ENCODE measurements around the gene ANKDD1A.

Gene ANKDD1A

DNA sequence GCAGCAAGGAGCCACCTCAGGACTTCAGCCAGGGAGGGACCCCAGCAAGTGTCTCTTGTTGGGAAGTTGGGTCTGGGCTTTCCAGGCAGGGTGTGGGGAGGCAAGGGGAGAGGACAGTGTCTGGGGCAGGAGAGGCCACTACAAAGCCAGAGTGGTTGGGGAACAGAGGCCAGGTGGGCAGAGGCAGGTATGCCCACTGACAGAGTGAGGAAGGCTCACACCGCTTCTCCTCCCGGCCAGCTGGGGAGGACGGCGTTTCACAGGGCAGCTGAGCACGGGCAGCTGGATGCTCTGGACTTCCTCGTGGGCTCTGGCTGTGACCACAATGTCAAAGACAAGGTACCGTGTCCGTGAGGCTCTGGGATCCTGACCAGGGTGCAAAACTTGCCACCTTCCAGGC, 15.0 kb downstream of the ANKDD1A start:
- no peak for DNase-seq

DNA sequence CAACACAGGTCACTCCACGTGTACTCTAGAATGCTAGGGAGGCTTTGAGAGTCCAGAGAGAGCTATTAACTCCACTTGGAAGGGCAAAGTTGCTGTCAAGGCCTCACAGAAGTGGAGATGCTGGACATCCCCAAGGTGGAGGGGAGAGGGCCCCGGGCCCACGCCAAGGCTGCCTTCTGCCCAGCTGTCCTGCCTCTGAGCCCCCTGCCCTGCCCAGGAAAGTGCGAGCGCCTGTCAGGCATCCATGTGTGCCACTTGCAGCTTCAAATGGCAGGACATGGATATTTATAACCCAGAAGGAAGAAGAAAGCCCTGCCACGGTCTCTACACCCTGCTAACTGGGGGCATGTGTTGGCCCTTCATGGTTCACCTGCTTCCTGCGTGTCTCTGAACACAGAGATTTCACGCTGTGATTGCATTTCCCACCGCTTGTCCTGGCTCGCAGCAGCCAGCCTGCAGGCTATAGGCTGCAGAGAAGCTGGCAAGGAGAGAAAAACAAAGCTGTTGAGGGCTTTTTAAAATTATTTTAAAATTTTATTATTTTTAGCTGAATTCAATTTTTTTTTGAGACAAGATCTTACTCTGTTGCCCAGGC, 17.0 kb downstream of the ANKDD1A start:
- no peak for DNase-seq

DNA sequence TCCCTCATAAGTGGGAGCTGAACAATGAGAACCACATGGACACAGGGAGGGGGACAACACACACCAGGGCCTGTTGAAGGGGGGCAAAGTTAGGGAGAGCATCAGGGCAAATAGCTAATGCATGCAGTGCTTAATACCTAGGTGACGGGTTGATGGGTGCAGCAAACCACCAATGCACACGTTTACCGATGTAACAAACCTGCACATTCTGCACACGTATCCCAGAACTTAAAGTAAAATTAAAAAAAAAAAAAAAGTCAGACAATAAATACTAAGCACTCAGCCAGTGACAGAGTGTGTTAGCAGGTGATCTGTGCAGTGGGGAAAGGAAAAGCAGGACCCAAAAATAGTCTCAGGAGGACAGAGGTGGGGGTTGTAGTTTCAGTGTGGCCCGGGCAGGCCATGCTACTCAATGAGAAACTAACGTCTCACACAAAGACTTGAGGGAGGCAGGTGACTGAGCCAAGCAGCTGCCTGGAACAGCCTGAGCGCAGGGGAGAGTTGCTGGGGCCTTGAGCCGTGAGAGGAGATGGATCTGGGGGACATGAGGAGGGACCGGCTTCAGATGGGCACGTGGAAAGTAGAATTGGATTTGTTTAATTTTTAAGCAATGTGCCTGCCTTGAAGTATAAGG, 18.4 kb downstream of the ANKDD1A start:
- no peak for DNase-seq

DNA sequence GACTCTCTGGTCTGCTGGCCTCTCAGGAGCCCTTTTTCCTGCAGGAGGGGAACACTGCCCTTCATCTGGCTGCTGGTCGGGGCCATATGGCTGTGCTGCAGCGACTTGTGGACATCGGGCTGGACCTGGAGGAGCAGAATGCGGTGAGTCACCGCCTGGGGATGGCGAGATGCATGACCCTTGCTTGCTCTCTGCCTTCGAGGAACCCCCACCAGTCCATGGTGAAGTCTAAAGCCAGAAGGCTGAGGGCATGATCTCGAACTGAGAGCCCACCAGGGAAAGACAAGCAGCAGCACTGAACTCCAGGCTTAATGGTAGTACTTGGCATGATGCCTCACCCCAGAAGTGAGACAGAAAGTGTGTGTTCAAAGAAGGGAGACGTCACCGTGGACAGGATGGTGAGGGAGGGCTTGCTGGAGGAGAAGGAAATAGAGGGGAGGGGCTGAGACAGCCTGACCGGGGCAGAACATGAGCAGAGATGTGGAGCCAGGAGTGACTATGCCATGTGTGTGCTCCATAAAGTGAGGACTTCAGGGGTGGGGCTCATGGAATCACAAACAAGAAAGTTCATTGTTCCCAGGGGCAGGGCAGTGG, 19.2 kb downstream of the ANKDD1A start:
- DNase-seq: no peak

DNA sequence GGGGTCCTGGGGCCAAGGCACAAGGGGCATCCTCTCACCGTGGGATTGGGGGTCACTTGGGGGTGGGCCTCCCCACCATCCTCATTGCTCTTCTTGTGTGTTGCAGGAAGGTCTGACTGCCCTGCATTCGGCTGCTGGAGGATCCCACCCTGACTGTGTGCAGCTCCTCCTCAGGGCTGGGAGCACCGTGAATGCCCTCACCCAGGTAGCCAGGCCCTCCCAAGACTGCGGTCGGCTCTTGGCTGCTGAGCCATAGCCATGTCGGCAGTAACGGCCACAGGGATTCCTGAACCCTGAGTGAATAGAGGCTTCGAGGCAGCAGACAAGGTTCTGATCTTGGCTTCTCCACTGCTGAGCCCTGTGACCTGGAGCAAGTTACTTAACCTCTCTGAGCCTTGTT, 19.7 kb downstream of the ANKDD1A start:
- no peak for DNase-seq

DNA sequence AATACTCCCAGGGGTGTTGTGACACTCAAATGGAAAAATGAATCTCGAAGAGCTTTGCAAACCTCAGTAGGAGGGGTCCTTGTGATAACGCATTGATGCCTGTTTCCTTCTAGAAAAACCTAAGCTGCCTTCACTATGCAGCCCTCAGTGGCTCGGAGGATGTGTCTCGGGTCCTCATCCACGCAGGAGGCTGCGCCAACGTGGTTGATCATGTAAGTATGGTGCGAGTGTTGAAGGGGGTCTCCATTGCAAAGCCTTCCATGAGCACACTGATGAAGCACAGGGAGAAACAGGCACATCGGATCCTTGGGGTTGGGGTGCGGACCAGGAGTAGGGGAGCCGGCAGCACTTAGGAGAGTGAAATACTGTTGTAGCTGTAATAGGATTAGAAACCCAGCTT, 22.3 kb downstream of the ANKDD1A start:
- DNase-seq: no peak

DNA sequence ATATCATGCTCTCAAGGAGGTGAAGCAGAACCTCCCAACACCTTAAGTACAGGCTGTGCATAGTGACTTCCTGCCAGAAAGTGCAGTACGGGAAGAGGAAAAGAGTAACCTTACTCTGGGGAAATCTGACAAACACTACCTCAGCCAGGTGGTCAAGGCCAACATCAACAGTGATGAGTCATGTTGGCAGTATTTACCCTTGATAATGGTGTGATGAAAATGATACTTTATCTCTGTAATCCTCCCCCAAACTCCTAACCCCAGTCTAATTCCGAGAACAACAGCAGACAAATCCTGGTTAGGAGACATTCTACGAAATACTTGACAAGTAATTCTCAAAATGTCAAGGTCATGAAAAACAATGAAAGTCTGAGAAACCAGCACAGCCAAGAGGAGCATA, 26.5 kb downstream of the ANKDD1A start:
- no peak for DNase-seq

DNA sequence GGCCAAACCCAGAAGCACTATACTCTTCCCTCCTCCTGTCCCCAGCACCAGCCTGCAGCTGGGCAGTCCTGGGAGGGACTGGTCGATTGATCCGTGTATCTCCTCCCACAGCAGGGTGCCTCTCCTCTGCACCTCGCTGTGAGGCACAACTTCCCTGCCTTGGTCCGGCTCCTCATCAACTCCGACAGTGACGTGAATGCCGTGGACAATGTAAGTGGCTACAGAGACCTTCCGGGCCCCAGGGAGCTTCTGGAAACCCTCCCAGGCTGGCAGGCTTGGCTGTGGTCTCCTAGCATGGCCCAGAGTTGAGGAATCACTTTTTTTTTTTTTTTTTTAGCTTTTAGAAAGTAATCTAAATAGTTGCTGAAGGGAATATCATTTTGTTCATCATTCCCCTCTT, 30.7 kb downstream of the ANKDD1A start:
- DNase-seq: no peak

DNA sequence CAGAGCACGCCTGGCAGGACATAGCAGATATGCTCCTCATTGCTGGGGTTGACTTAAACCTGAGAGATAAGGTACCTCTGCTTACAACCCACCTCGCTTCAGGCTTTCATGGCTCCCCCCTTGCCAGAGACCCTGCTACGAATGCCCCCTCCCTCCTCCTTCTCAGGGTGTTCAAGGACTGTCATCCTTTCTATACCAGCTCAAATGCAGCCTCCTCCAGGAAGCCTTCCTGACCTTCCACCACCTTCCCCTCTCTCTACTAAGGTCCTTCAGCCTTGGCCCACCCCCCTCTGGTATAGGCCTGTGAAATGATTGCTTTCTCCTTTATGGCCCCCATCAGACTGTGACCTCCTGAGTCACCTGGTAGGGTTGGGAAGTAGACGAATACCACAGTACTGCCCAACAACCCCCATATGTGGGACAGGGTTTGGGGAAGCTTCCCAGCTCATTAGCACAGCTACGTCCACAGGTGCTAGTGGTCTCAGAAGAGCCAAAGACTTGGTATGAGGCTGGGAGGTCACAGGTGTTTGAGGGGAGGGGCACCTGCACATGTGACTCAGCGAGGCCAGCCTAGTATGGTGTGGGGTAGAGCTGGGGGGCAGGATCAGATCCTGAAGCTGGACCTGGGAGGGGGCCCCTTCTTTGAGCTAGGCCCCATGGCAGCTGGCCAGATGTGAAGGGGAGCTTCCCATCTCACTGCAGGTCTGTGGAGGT, 32.0 kb downstream of the ANKDD1A start:
- DNase-seq: no peak

DNA sequence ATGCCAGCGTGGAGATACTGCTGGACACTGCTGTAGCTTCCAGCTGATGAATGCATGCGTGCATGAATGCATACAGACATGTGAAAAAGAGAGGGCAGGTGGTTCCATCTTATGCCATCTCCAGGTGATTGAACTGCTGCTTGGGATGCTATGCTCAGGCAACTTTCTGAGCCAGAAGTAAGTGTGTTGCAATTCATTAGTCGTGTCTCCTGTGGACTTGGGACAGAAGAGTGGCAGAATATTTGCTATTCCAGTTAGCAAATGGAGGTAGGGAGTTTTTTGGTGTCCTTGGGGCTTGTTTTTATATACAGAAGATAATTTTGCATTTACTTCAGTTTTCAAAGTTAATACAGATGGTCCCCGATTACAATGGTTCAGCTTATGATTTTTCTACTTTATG, 33.3 kb downstream of the ANKDD1A start:
- no peak for DNase-seq

DNA sequence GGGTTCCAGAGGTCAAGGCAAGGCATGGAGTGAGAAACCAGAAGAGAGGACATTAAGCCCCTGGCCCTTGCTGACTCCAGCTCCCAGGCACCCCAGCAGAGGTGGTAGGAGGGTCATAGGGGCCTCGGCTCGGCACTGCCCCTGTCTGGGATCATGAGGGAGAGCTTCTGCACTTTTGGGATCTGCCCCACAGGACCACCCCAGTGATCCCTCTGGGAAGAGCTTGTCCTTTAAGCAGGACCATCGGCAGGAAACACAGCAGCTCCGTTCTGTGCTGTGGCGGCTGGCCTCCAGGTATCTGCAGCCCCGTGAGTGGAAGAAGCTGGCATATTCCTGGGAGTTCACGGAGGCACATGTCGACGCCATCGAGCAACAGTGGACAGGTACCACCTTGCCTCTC, 35.5 kb downstream of the ANKDD1A start:
- DNase-seq: no peak

DNA sequence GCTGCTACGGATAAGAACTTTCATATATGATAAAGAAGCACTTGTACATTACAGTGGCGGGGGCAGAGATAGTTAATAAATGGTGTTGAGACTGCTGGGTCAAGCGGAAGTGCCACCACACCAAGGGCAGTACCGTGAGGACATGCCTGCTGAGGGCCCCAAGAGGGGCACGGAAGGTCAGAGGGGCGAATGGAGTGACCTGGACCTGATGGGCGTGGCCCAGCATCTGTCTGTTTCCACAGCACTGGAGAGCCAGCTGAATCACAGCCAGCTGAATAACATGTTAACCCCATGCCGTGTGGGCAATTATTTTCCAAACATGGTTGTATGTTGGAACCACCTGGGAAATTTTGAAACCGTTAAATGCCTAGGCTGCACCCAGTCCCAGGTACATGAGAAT, 37.2 kb downstream of the ANKDD1A start:
- no peak for DNase-seq

DNA sequence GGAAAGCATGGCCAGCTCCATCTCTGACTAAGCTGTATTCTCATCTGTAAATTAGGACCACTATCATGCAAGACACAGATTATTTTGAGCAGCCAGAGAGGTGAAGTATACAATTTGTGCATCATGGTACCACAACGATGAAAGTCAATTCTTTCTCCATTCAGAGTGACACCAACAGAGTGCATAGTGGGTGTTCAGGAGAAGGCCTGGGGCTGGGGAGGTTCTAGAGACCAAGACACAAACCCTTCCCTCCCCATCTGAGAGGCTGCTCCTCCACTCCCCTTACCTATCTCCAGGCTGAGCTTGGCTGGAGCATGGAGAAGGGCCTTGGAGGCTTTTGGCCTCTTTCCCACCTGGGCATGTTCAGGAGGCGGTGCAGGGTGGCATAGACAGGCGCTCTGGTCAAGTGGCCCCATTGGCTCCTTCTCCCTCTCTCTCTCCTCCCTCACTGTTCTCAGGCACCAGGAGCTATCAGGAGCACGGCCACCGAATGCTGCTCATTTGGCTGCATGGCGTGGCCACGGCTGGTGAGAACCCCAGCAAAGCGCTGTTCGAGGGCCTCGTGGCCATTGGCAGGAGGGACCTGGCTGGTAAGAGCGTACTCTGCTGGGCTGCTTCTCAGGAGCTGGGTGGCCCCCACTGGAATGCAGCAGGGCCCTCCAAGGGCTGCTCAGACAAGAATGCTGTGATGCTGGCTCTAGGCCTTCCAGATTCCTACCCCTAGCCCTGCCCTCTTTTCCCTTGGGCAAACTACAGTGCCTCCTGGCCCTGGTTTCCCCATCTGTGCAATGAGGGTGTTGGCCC, 37.9 kb downstream of the ANKDD1A start:
- DNase-seq: no peak

DNA sequence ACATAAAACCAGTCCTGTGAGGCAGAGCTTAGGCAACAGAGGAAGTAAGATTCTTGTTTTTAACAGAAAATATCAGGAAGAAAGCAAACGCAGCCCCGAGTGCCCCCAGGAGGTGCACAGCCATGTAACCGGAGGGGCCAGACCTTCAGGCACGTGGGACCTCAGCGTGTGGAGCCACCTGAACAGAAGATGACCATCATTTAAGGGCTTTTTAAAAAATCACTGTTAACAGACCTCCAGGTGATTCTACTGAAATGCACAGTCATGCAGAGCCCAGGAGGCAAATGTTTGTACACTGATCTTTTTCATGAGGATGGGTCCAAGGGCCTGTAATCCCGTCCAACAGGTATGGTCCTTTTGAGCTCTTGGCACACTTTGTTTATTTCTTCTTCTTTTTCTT, 39.2 kb downstream of the ANKDD1A start:
- DNase-seq: no peak

DNA sequence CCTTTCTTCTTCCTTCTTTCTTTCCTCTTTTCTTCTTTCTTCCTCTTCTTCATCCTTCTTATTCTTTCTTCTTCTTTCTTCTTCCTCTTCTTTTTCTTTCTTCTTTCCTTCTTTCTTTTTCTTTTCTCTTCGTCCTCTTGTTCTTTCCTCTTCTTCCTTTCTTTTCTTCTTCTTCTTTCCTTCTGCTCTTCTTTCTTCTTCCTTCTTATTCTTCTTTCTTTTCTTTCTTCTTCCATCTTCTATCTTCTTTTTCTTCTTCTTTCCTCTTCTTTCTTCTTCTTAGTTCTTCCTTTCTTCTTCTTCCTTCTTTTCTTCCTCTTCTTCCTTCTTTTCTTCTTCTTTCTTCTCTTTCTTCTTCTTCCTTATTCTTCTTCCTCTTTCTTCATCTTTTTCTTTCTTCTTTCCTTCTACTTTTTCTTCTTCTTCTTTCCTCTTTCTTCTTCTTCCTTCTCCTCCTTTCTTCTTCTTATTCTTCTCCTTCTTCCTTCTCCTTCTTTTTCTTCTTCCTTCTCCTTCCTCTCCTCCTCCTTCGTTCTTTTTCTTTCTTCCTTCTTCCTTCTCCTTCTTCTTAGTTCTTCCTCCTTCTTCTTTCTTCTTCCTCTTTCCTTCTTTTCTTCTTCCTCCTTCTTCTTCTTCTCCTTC, 40.2 kb downstream of the ANKDD1A start:
- no peak for DNase-seq

DNA sequence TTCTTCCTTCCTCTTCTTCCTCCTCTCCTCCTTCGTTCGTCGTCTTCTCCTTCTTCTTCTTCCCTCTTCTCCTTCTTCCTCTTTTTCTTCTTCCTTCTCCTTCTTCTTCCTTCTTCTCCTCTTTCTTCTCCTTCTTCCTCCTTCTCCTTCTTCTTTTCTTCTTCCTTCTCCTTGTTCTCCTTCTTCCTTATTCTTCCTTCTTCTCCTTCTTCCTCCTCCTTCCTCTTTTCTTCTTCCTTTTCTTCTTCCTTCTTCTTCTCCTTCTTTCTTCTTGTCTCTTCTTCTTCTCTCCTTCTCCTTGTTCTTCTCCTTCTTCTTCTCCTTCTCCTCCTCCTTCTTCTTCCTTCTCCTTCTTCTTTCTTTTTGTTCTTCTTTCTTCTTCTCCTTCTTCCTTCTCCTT, 42.7 kb downstream of the ANKDD1A start:
- DNase-seq: no peak

DNA sequence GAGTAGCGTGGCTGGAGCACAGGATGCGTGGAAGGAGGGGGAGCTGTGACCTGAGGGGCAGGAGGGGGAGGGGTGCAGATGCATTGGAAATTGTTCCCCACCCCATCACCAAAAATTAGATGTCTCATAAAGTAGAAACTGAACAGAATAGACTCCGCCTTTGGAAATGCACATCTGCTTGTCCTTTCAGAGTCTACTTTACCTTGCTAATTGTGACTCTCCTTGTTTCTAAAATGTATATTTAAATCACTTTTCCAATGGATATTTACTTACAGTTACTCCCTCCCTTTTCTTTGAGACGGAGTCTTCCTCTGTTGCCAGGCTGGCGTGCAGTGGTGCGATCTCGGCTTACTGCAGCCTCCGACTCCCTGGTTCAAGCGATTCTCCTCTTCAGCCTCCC, 47.4 kb downstream of the ANKDD1A start:
- no peak for DNase-seq

DNA sequence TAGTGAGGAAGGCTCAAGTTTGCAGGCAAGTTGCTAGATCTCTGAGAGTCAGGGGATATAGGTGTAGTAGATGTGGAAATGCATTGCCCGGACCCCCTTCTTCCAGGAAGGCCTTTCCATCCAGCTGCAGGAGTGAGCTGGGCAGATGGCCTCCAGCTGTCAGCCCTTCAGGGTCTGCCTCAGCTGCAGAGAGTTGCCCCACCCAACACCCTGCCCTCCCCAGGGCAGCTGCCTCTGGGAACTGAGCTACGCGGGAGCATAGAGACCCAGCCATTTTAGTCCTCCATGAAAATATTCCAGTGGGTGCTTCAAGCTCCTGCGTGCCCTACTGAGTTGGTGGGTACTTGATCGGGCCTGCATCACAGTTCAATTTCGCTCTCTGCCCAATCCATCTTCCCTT, 48.5 kb downstream of the ANKDD1A start:
- no peak for DNase-seq

DNA sequence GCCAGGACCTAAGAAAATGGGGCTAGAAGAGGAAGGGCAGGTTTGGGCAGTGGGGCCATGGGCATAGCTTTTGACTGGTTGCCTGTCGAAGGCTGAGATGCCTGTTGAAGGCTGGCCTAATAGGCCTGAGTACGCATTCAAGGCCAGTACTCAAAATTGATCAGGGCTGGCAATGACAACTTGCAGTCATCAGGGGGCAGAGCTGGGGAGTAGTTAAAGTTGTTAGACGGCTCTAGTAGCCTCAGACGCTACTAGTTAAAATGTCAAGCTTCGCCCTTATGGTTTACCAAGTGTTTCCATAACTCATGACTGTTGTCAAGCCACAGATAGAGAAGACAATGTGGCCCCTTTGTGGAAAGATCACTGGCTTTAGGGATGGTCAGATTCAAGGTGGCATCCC, 49.3 kb downstream of the ANKDD1A start:
- no peak for DNase-seq

DNA sequence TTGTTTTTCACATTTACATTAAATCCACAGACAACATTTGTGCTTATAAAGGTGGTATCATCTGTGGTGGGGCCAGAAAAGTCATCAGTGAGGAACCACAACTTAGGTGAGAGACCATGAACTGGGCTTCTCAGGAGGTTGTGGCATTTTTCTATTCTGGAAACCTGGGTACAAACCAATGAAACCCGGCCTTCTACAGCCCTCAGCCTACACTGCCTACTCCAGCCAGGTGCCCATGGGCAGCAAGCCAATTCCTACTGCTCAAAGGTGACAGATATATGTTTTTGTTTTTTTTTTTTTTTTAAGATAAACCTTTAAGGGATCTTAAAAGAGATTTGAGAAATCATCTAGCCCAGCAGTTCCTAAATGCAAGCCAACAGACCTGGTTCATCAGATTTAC, 57.7 kb downstream of the ANKDD1A start:
- DNase-seq: no peak

DNA sequence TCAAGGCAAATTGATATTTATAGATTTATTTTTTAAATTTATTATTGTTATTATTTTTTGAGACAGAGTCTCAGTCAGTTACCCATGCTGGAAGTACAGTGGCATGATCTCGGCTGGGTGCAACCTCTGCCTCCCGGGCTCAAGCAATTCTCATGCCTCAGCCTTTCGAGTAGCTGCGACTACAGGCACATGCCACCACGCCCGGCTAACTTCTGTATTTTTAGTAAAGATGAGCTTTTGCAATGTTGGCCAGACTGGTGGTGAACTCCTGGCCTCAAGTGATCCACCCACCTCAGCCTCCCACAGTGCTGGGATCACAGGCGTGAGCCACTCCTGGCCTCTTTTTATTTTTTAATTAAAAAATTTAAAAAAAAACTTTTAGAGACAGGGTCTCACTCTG, 59.0 kb downstream of the ANKDD1A start:
- peak; percentile 72 for DNase-seq

DNA sequence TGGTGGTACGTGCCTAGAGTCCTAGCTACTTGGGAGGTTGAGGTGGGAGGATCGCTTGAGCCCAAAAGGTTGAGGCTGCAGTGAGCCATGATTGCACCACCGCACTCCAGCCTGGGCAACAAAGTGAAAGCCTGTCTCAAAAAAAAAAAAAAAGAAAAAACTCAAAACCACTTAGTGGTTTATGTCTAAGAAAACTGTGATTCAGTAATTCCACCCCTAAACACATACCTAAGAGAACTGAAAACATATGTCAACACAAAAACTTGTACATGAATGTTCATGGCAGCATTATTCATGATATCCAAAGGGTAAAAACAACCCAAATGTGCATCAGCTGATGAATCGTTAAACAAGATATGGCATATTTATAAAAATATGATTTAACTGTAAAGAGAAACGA, 63.7 kb downstream of the ANKDD1A start:
- DNase-seq: no peak

DNA sequence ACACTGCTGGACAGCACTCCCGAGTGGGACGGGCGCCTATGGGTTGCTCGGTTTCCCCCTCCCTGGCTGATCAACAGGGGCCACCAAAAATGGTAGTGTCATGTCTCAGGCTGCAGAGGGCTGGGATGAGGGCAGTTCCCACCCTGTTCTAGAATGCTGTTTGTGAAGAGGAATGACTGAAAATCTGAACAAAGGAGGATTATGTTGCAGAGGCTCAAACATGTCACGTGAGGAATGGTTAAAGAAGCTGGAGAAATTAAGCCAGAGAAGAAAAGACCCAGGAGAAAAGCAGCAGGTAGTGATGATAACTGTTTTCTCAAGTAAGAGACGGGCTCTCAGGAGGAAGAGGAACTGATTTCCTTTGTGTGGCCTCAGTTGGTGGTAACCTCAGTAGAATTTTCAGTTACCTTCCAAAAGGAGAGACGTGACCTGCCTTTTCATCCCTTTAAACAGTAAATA, 67.6 kb downstream of the ANKDD1A start:
- no peak for DNase-seq

Data from inflammatory macrophage treated with lipopolysaccharide for 4 hours (primary cell).